Loucy (cell line): ENCODE data around the gene COL10A1.
A peak's percentile ranks its signal among the peaks of the same experiment; 100 is the strongest.

Experiments used
- H2AFZ ChIP-seq: fragments of 200-600 bp; sonication (generic); 2 replicates; pipeline ENCODE4 v1.6.0; 2016; ENCODE audit warnings: antibody characterized with exemption, mild to moderate bottlenecking, low read length, moderate library complexity
- H3F3A ChIP-seq: fragments of 200-600 bp; 2 replicates; pipeline ENCODE4 v1.6.0; 2016; ENCODE audit warnings: antibody characterized with exemption, low read depth, mild to moderate bottlenecking
- H3K27me3 ChIP-seq: fragments of 200-600 bp; sonication (generic); 2 replicates; pipeline ENCODE4 v1.6.1; 2014; ENCODE audit warnings: low read length, mild to moderate bottlenecking; ENCODE audit not compliant: insufficient read depth, poor library complexity, severe bottlenecking
- H3K36me3 ChIP-seq: fragments of 200-600 bp; sonication (generic); 2 replicates; pipeline ENCODE4 v1.6.1; 2016; ENCODE audit warnings: low read length; ENCODE audit not compliant: insufficient read depth
- H3K4me1 ChIP-seq: fragments of 200-600 bp; sonication (generic); 2 replicates; pipeline ENCODE4 v1.5.1; 2014; ENCODE audit warnings: low read length, mild to moderate bottlenecking; ENCODE audit not compliant: insufficient read depth, poor library complexity, severe bottlenecking
- H3K4me2 ChIP-seq: fragments of 200-600 bp; sonication (generic); 2 replicates; pipeline ENCODE4 v1.6.0; 2014; ENCODE audit warnings: antibody characterized with exemption, low read length, low read depth, mild to moderate bottlenecking; ENCODE audit not compliant: poor library complexity, severe bottlenecking
- H3K4me3 ChIP-seq: fragments of 200-600 bp; sonication (generic); 2 replicates; pipeline ENCODE4 v1.5.1; 2014; ENCODE audit warnings: low read length, mild to moderate bottlenecking, mixed read lengths; ENCODE audit not compliant: poor library complexity, severe bottlenecking
- H3K79me2 ChIP-seq: fragments of 200-600 bp; sonication (generic); 2 replicates; pipeline ENCODE4 v1.6.1; 2014; ENCODE audit warnings: low read length; ENCODE audit not compliant: insufficient read depth
- H3K9ac ChIP-seq: fragments of 200-600 bp; sonication (generic); 2 replicates; pipeline ENCODE4 v1.6.0; 2014; ENCODE audit warnings: mild to moderate bottlenecking, low read depth, low read length, moderate library complexity; ENCODE audit not compliant: poor library complexity, severe bottlenecking
- H3K9me2 ChIP-seq: fragments of 200-600 bp; sonication (generic); replicated peaks from 2 replicates; pipeline ENCODE4 v1.6.1; 2016; ENCODE audit warnings: low read depth, low read length, mixed read lengths
- H3K9me3 ChIP-seq: fragments of 200-600 bp; sonication (generic); 2 replicates; pipeline ENCODE4 v1.6.1; 2014; ENCODE audit warnings: mild to moderate bottlenecking, antibody characterized with exemption, low read length, low read depth; ENCODE audit not compliant: insufficient read depth
- H4K20me1 ChIP-seq: fragments of 200-600 bp; sonication (generic); 2 replicates; pipeline ENCODE4 v1.6.0; 2014; ENCODE audit warnings: antibody characterized with exemption, low read length, mild to moderate bottlenecking; ENCODE audit not compliant: insufficient read depth, poor library complexity, severe bottlenecking
- EZH2phosphoT487 ChIP-seq: fragments of 200-600 bp; IDR thresholded peaks from 2 replicates; pipeline ENCODE4 v1.6.1; 2018; ENCODE audit warnings: antibody characterized with exemption, mild to moderate bottlenecking, moderate library complexity, borderline replicate concordance
- TF ChIP-seq, protein P1 (sequence below): fragments of 200-600 bp; sonication (generic); conservative IDR thresholded peaks from 2 replicates; pipeline ENCODE4 v1.5.1; 2014; ENCODE audit warnings: mild to moderate bottlenecking, antibody characterized with exemption, low read length

Gene COL10A1

DNA sequence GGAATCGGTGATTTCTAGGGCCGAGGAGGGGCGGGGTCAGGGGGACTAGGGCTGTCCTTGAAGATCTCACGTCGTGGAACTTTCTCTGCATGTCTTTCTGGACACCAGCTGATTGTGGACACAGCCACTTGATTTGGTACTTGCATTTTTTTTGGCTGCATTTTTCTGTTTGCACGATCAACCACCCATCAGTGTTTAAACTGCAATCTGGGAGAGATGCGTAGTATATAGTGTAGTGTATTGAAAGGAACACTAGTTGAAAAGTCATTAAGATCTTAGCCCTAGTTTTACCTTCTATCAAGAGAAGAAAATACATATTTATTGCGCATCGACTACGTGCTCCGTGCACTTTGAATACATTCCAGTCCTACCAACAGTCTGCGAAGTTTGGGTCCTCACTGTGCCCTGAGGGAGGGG is 24.6 kb downstream of the COL10A1 start:
- peak overlapping the region; percentile 98 for H3K4me2 ChIP-seq
- H4K20me1 ChIP-seq = no peaks in the 10 kb centered on the region
- peak overlapping the region; percentile 97 for H2AFZ ChIP-seq
- no peaks in the 10 kb centered on the region for H3K27me3 ChIP-seq
- no peaks in the 10 kb centered on the region for H3K9me2 ChIP-seq
- peaks cover 42% of the 10 kb centered on the region for H3K4me1 ChIP-seq
- no peaks in the 10 kb centered on the region for H3K9me3 ChIP-seq
- no peaks in the 10 kb centered on the region for H3F3A ChIP-seq
- peak overlapping the region; percentile 78 for H3K9ac ChIP-seq
- H3K79me2 ChIP-seq = no peaks in the 10 kb centered on the region
- TF ChIP-seq EZH2phosphoT487 = no peak
- TF ChIP-seq, protein P1, sequence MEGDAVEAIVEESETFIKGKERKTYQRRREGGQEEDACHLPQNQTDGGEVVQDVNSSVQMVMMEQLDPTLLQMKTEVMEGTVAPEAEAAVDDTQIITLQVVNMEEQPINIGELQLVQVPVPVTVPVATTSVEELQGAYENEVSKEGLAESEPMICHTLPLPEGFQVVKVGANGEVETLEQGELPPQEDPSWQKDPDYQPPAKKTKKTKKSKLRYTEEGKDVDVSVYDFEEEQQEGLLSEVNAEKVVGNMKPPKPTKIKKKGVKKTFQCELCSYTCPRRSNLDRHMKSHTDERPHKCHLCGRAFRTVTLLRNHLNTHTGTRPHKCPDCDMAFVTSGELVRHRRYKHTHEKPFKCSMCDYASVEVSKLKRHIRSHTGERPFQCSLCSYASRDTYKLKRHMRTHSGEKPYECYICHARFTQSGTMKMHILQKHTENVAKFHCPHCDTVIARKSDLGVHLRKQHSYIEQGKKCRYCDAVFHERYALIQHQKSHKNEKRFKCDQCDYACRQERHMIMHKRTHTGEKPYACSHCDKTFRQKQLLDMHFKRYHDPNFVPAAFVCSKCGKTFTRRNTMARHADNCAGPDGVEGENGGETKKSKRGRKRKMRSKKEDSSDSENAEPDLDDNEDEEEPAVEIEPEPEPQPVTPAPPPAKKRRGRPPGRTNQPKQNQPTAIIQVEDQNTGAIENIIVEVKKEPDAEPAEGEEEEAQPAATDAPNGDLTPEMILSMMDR = no peak
- H3K4me3 ChIP-seq = peak overlapping the region; percentile 86
- H3K36me3 ChIP-seq = no peaks in the 10 kb centered on the region

GRCh38 chr6:116100419-116101301 is 25.3 kb downstream of the COL10A1 start, which contains the start of gene NT5DC1:
TSS of gene NT5DC1 (plus strand) at chr6:116100853. CDS start at chr6:116100931, 78 bp downstream.
- TF ChIP-seq, protein P1 = peak; percentile 47
- no peak for TF ChIP-seq EZH2phosphoT487
- peaks cover 35% of the 10 kb centered on the region for H3K4me1 ChIP-seq
- H4K20me1 ChIP-seq = no peaks in the 10 kb centered on the region
- peak within 1 kb of the TSS; percentile 98 for H3K4me2 ChIP-seq
- H3K27me3 ChIP-seq = no peaks in the 10 kb centered on the region
- no peaks in the 10 kb centered on the region for H3K36me3 ChIP-seq
- H3K9me2 ChIP-seq = no peaks in the 10 kb centered on the region
- no peaks in the 10 kb centered on the region for H3K79me2 ChIP-seq
- H3K9me3 ChIP-seq = peaks cover 5% of the 10 kb centered on the region; the same call in 1 of the 2 replicates
- H3F3A ChIP-seq = no peaks in the 10 kb centered on the region
- peak within 1 kb of the TSS; percentile 97 for H2AFZ ChIP-seq
- H3K4me3 ChIP-seq = peak within 1 kb of the TSS; percentile 86
- H3K9ac ChIP-seq = peak within 1 kb of the TSS; percentile 78

DNA sequence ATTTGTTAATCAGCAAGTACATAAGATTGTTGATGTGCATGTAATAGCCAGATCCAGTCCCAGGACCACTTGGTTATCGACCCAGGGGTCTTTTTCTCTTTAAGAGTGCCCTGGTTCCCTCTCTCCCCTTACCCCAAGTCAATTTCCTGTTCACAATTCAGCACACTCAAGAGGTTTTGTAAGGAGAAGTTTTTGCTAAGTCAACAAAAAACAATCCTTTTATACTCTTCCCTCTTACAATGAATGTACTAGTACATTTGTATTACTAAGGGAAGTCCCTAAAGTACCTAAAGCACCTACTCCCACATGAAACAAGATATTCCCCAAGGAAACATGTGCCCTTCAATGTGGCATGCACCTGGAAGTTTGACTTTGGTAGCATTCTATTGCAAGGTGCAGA is 26.9 kb downstream of the COL10A1 start:
- Histone ChIP-seq H3K79me2 (no peaks in the 10 kb centered on the region), H3K4me3 (no peak overlapping the region), H4K20me1 (no peaks in the 10 kb centered on the region), H2AFZ (0 out of 2 replicates have a peak overlapping the region, but pooled peaks have one; percentile 33), H3K36me3 (no peaks in the 10 kb centered on the region), H3K9me3 (peaks cover 5% of the 10 kb centered on the region; the same call in 1 of the 2 replicates), H3K9ac (no peak overlapping the region), H3K4me2 (peak overlapping the region; percentile 98), H3K9me2 (no peaks in the 10 kb centered on the region), H3F3A (no peaks in the 10 kb centered on the region), H3K4me1 (peaks cover 31% of the 10 kb centered on the region), H3K27me3 (no peaks in the 10 kb centered on the region)
- TF ChIP-seq, protein P1 = no peak
- no peak for TF ChIP-seq EZH2phosphoT487
